Keratinocyte (primary cell): ENCODE data around the gene SEMA3A. TPM values are rescaled to one million over a fixed set of nuclear protein-coding genes. Genes with fewer than 3 reads are reported as not detected.

Experiments used
- DNase-seq: peaks from one replicate; pipeline ENCODE4 v3.0.0-alpha.2; 2011; ENCODE audit warnings: low read depth, missing footprints, low spot score
- FAIRE-seq: peaks from 2 replicates; lab custom pipeline; 2011; peaks lifted over from hg19 to GRCh38; lab: Jason Lieb, UNC
- H2AFZ ChIP-seq: 2 replicates; pipeline ENCODE4 v1.6.0; 2012; ENCODE audit warnings: low read length, control low read depth, inconsistent platforms; ENCODE audit not compliant: control insufficient read depth
- H3K27ac ChIP-seq: 2 replicates; pipeline ENCODE4 v1.5.1; 2011; ENCODE audit warnings: low read length; ENCODE audit not compliant: control insufficient read depth, insufficient read depth
- H3K27me3 ChIP-seq: 3 replicates; pipeline ENCODE4 v1.6.0; 2011; ENCODE audit warnings: low read length; ENCODE audit not compliant: control insufficient read depth, insufficient read depth; ENCODE audit errors: extremely low read depth
- H3K36me3 ChIP-seq, 2 experiments: 2 replicates in 1 of 2; 3 replicates in 1 of 2; pipeline ENCODE4 v1.5.1; 2011; ENCODE audit warnings: low read length in 2 of 2, mild to moderate bottlenecking in 1 of 2; ENCODE audit not compliant: control insufficient read depth in 2 of 2, insufficient read depth in 2 of 2; ENCODE audit errors: extremely low read depth in 1 of 2
- H3K4me1 ChIP-seq: 3 replicates; pipeline ENCODE4 v1.5.1; 2011; ENCODE audit warnings: low read length; ENCODE audit not compliant: control insufficient read depth, insufficient read depth; ENCODE audit errors: extremely low read depth
- H3K4me2 ChIP-seq: 3 replicates; pipeline ENCODE4 v1.6.0; 2011; ENCODE audit warnings: low read depth, low read length; ENCODE audit not compliant: control insufficient read depth, insufficient read depth; ENCODE audit errors: extremely low read depth
- H3K4me3 ChIP-seq, 3 experiments: fragments of 200-600 bp in 1 of 3; sonication (generic) in 1 of 3; 2 replicates in 2 of 3; 3 replicates in 1 of 3; pipeline ENCODE4 v1.5.1; 2011 to 2016; ENCODE audit warnings: low read length in 3 of 3, mild to moderate bottlenecking in 3 of 3, control low read depth in 2 of 3, inconsistent platforms in 1 of 3, low read depth in 1 of 3, mixed read lengths in 1 of 3, mixed run types in 1 of 3, moderate library complexity in 1 of 3; ENCODE audit not compliant: control insufficient read depth in 2 of 3, insufficient read depth in 2 of 3; ENCODE audit errors: extremely low read depth in 1 of 3
- H3K79me2 ChIP-seq: 2 replicates; pipeline ENCODE4 v1.6.0; 2012; ENCODE audit warnings: low read length; ENCODE audit not compliant: control insufficient read depth, insufficient read depth
- H3K9ac ChIP-seq: 3 replicates; pipeline ENCODE4 v1.6.0; 2011; ENCODE audit warnings: low read length; ENCODE audit not compliant: control insufficient read depth, insufficient read depth; ENCODE audit errors: extremely low read depth
- H3K9me1 ChIP-seq: 3 replicates; pipeline ENCODE4 v1.6.0; 2011; ENCODE audit warnings: low read length; ENCODE audit not compliant: control insufficient read depth, insufficient read depth; ENCODE audit errors: extremely low read depth
- H3K9me3 ChIP-seq: 2 replicates; pipeline ENCODE4 v1.5.1; 2012; ENCODE audit warnings: low read depth, low read length; ENCODE audit not compliant: control insufficient read depth
- H4K20me1 ChIP-seq: 3 replicates; pipeline ENCODE4 v1.6.0; 2011; ENCODE audit warnings: low read length; ENCODE audit not compliant: control insufficient read depth, insufficient read depth; ENCODE audit errors: extremely low read depth
- EZH2 ChIP-seq: IDR thresholded peaks from one replicate; pipeline ENCODE4 v1.6.1; 2012; ENCODE audit warnings: inconsistent platforms, mild to moderate bottlenecking, low read length, moderate library complexity
- dilution Hi-C: fragments of 300-500 bp; cut with MboI; formaldehyde crosslinking; loops from one replicate; pipeline ENCODE4 v1.7.0; 2020; ENCODE audit warnings: low sequenced_read_pairs; ENCODE audit not compliant: extremely low pct_ligation_motif_present
- polyA plus RNA-seq, 5 experiments: library from polyadenylated mRNA; depleted of rRNA in 3 of 5; stranded (reverse) in 3 of 5; stranded (forward) in 1 of 5; unstranded in 1 of 5; fragments of >200 nt; gene quantifications; 1 replicate in 1 of 5; 2 replicates in 3 of 5; 3 replicates in 1 of 5; pipeline versions ENCODE4 v1.2.1 to v1.2.3, GENCODE V29; 2011 to 2012; ENCODE audit warnings: missing spikeins in 2 of 5, low read depth in 1 of 5, low replicate concordance in 1 of 5
- TF ChIP-seq, protein P1 (sequence below), 3 experiments: IDR thresholded peaks in 1 of 3; conservative IDR thresholded peaks in 1 of 3; optimal IDR thresholded peaks in 1 of 3; 2 replicates in 2 of 3; 3 replicates in 1 of 3; pipeline versions ENCODE3 to v1.5.1; 2011; ENCODE audit warnings: low read length in 3 of 3, mild to moderate bottlenecking in 3 of 3, moderate library complexity in 2 of 3, control low read depth in 1 of 3, inconsistent platforms in 1 of 3; ENCODE audit not compliant: insufficient read depth in 2 of 3; ENCODE audit errors: extremely low read depth in 1 of 3

SEMA3A gene
- polyA plus RNA-seq, 1 donor (not counting 4 experiments of a cell fraction or from before 2014, with no cell fraction given) = 2.1 TPM

DNA sequence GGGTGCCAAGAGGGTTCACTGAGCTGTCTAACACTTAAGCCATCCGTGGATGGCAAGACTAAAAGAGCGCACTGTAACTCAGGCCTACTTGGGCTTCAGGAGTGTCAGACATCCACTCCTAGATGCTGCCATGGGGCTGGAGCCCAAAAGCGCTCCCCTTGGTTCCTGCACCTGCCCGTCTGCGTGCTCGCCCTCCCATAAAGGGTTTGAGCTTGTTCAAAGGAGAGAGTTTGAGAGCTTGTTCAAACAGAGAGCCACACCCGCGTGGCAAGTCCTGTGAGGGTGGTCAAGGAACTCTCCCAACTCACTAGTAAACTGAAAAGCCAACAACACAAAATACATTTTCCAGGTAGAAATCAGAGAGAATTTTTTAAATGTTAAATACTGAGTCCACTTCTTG, 256.7 kb downstream of the SEMA3A start:
- no peak for FAIRE-seq
- dilution Hi-C loops = loop anchor here (25.0 kb wide), 1 partner anchor 1074 kb away; no protein-coding TSS in a partner anchor

DNA sequence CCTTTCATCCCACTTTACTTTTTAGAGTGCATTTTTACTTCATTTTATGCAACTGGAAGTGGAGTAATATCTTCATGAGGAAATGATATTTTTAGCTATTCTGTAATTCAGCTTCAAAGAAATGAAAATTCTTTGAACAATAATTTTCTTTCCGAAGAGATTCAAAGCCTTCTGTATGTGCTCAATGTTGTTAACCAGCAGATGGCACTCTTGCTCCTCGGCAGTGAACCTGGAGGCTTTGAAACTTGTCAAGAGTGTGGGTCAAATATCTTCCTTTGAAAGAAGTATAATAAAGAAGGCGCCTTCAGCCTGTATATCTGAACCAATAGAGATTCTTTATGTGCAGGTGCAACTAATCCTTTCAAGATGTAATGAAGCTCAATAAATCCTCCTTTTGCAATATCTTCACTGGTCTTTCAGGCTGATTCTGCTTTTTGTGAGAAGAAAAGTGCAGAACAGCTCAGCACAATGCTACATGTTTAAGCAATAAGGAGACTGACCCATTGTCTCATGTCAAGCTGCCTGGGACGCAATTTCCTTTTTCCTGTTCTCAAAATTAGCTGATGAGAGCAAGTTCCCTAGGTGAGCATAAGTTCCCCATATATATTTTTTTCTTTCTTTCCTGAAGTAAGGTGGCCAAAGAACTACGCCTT, 258.4 kb downstream of the SEMA3A start:
- H3K4me1 ChIP-seq = no peaks in the 10 kb centered on the region
- H3K79me2 ChIP-seq = no peaks in the 10 kb centered on the region
- DNase-seq (no peak), FAIRE-seq (peak; percentile 69)
- H2AFZ ChIP-seq = no peak overlapping the region
- H3K27ac ChIP-seq = no peak overlapping the region
- H3K27me3 ChIP-seq = no peaks in the 10 kb centered on the region
- no peaks in the 10 kb centered on the region for H3K9me3 ChIP-seq
- H3K4me3 ChIP-seq = no peak overlapping the region
- H4K20me1 ChIP-seq = no peaks in the 10 kb centered on the region
- no peaks in the 10 kb centered on the region for H3K36me3 ChIP-seq
- TF ChIP-seq, protein P1, sequence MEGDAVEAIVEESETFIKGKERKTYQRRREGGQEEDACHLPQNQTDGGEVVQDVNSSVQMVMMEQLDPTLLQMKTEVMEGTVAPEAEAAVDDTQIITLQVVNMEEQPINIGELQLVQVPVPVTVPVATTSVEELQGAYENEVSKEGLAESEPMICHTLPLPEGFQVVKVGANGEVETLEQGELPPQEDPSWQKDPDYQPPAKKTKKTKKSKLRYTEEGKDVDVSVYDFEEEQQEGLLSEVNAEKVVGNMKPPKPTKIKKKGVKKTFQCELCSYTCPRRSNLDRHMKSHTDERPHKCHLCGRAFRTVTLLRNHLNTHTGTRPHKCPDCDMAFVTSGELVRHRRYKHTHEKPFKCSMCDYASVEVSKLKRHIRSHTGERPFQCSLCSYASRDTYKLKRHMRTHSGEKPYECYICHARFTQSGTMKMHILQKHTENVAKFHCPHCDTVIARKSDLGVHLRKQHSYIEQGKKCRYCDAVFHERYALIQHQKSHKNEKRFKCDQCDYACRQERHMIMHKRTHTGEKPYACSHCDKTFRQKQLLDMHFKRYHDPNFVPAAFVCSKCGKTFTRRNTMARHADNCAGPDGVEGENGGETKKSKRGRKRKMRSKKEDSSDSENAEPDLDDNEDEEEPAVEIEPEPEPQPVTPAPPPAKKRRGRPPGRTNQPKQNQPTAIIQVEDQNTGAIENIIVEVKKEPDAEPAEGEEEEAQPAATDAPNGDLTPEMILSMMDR (optimal IDR thresholded peaks at IDR 0.05 in 1 of 3, IDR thresholded peaks at IDR 0.05 in 1 of 3, conservative IDR thresholded peaks at IDR 0.05 in 1 of 3; ENCODE audit: extremely low read depth in 1 of 3, insufficient read depth in 2 of 3, low read length in 3 of 3) = peak; percentile 64 to 76 (median 71)
- TF ChIP-seq EZH2 = no peak
- dilution Hi-C loops = loop anchor here (25.0 kb wide), 1 partner anchor 1076 kb away; no protein-coding TSS in a partner anchor
- no peak overlapping the region for H3K4me2 ChIP-seq
- H3K9ac ChIP-seq = no peak overlapping the region
- no peaks in the 10 kb centered on the region for H3K9me1 ChIP-seq

More for the DNA sequence above, 256.7 kb downstream of the SEMA3A start:
- no peak overlapping the region for H3K27ac ChIP-seq
- no peaks in the 10 kb centered on the region for H3K9me3 ChIP-seq
- TF ChIP-seq EZH2 = no peak
- TF ChIP-seq, protein P1 (optimal IDR thresholded peaks at IDR 0.05 in 1 of 3, IDR thresholded peaks at IDR 0.05 in 1 of 3, conservative IDR thresholded peaks at IDR 0.05 in 1 of 3; ENCODE audit: extremely low read depth in 1 of 3, insufficient read depth in 2 of 3, low read length in 3 of 3) = no peak
- no peaks in the 10 kb centered on the region for H4K20me1 ChIP-seq
- H3K4me1 ChIP-seq = no peaks in the 10 kb centered on the region
- no peaks in the 10 kb centered on the region for H3K36me3 ChIP-seq
- no peak overlapping the region for H3K9ac ChIP-seq
- no peaks in the 10 kb centered on the region for H3K79me2 ChIP-seq
- no peak overlapping the region for H3K4me3 ChIP-seq
- no peak overlapping the region for H2AFZ ChIP-seq
- no peak overlapping the region for H3K4me2 ChIP-seq
- no peaks in the 10 kb centered on the region for H3K27me3 ChIP-seq
- DNase-seq = no peak
- H3K9me1 ChIP-seq = no peaks in the 10 kb centered on the region
